Transverse colon (tissue), 4 donors: ENCODE data around the gene HECW1. TPM values are rescaled to one million over a fixed set of nuclear protein-coding genes. Genes with fewer than 3 reads are reported as not detected.

Experiments used
- DNase-seq: peaks from one replicate; pipeline ENCODE4 v3.0.0-alpha.2; 2019
- H3K27ac ChIP-seq, 4 donors: fragments of 200-600 bp; sonication (generic); 2 replicates each; pipeline ENCODE4 v1.5.1; 2016 to 2018; ENCODE audit warnings: inconsistent platforms in 4 of 4
- H3K27me3 ChIP-seq: fragments of 200-600 bp; sonication (generic); 2 replicates; pipeline ENCODE4 v1.5.1; 2017; ENCODE audit warnings: inconsistent platforms
- H3K36me3 ChIP-seq, 4 donors: fragments of 200-600 bp; sonication (generic); 2 replicates each; pipeline ENCODE4 v1.5.1; 2017 to 2019; ENCODE audit warnings: inconsistent platforms in 4 of 4
- H3K4me1 ChIP-seq, 4 donors: fragments of 200-600 bp; sonication (generic); 2 replicates each; pipeline ENCODE4 v1.5.1; 2017 to 2020; ENCODE audit warnings: inconsistent platforms in 4 of 4
- H3K4me3 ChIP-seq, 4 donors: fragments of 200-600 bp; sonication (generic); 1 replicate in 1 of 4; 2 replicates in 3 of 4; pipeline versions ENCODE4 v1.5.1 to v1.6.1; 2017 to 2019; ENCODE audit warnings: inconsistent platforms in 4 of 4
- H3K9me3 ChIP-seq, 2 donors: fragments of 200-600 bp; sonication (generic); 2 replicates each; pipeline ENCODE4 v1.5.1; 2017 to 2019; ENCODE audit warnings: inconsistent platforms in 2 of 2
- EP300 ChIP-seq: sonication (generic); formaldehyde crosslinking; IDR thresholded peaks from one replicate; pipeline ENCODE4 v1.6.1; 2017; ENCODE audit warnings: antibody characterized with exemption, low read depth
- POLR2A ChIP-seq: fragments of 450-650 bp; IDR thresholded peaks from one replicate; pipeline ENCODE4 v1.6.1; 2016; ENCODE audit warnings: antibody characterized with exemption, mild to moderate bottlenecking, moderate library complexity
- POLR2AphosphoS5 ChIP-seq, 3 donors: sonication (generic); formaldehyde crosslinking; IDR thresholded peaks; one replicate each; pipeline ENCODE4 v1.6.1; 2016; ENCODE audit warnings: antibody characterized with exemption in 3 of 3
- WGBS, 2 donors: methylation state at CpG; one replicate each; pipeline ENCODE4 v1.1.5; 2018; ENCODE audit warnings: low coverage in 1 of 2; 5-methylcytosine and 5-hydroxymethylcytosine counted together
- in situ Hi-C, 4 donors: fragments of 200-750 bp; cut with MboI; loops; one replicate each; pipeline versions ENCODE4 v1.15.0 to v1.15.1; 2017; ENCODE audit warnings: low sequenced_read_pairs in 3 of 4, low pct_ligation_motif_present in 1 of 4, low pct_unique_long_range_greater_than_20kb in 1 of 4
- intact Hi-C: fragments of 100-400 bp; cut with DNase I; formaldehyde crosslinking; loops from one replicate; pipeline ENCODE4 v1.15.1; 2023; ENCODE audit warnings: low total_unique reads
- small RNA-seq, 4 donors: library from RNA; depleted of rRNA; stranded (forward); fragments of <200 nt; gene quantifications; one replicate each; pipeline ENCODE3, GENCODE V24; 2016
- total RNA-seq, 4 donors: library from RNA; depleted of rRNA; stranded (reverse); fragments of >200 nt; gene quantifications; one replicate each; pipeline ENCODE4 v1.1.0, GENCODE V29; 2016
- TF ChIP-seq, protein P1 (sequence below), 5 experiments: fragments of 200-600 bp in 3 of 5; fragments of 450-650 bp in 2 of 5; sonication (generic) in 3 of 5; IDR thresholded peaks; 1 replicate in 2 of 5; 2 replicates in 3 of 5; pipeline ENCODE4 v1.5.1; 2016 to 2017; ENCODE audit warnings: antibody characterized with exemption in 5 of 5, inconsistent platforms in 3 of 5, mild to moderate bottlenecking in 2 of 5, moderate library complexity in 1 of 5

HECW1 gene
- total RNA-seq, 4 donors from 2014 or later = 1.1 to 1.4 TPM; not detected in 2

DNA sequence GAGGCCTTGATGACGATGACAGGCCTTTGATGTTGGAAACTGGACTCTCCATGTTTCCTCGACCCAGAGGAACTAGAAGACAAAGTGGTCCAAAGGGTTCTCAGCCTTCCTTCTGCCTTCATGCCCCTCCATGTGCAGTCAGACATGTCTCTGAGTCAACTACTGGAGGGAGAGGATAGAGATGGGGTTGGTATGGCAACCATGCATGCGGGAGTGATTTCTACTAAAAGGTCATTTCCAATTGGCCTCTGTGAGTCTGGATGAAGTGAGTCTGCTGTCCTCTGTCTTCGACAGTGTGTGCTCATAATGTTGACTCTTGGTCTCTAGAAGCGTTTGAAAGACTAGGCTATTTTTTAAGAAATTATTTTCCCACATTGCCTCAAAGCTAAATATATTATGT lies 499.7 kb downstream of the HECW1 start:
- WGBS, 2 donors = 69 to 90% methylated on average over 4 to 5 of the region's 5 CpGs
- in situ Hi-C loops = no loop called here
- peak overlapping the region in 1 of 4 donors; percentile 13 for H3K27ac ChIP-seq

DNA sequence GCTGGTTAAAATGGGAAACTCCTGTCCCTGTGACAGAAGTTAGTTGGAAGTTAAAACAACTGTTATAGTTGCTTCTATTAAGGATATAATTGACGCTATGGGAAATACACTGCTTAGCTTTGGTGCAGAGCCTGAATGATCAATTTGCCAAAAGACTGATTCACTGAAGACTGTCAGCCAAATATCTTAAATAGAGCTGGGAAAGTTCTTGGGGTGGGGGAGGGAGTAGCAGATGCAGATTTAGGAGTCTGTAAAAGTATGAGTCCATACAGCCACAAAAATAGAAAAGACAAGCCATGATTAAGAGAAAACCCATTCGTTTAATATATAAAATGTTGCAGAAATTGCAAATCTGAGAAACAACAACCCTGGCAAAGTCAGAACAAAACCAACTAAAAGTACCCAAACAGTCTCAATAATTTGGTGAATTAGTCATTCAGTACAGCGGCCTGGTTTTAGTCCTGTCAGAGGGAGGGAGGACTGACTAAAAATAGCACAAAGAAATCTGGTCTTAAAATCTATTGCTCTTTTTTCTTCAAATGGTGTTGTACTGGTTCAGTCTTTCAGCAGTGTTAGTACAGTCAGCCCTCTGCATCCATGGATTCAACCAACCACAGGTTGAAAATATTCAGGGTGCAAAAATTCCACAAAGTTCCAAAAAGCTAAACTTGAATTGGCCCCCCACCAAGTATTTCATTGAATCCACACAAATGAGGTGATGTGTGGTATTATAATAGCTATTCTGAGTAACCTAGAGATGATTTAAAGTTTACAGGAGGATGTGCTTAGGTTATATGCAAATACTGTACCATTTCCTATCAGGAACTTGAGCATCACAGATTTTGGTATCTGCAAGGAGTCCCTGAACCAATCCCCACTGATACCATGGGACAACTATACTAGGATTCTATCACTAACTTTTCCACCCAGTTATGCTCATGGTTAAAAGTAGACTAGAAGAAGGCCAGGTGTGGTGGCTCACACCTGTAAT lies 500.4 kb downstream of the HECW1 start:
- Histone ChIP-seq H3K4me3 (no peak overlapping the region), H3K36me3 (peaks cover 0 to 29% (median 0%) of the 10 kb centered on the region in 4 donors), H3K9me3 (no peaks in the 10 kb centered on the region), H3K4me1 (peaks cover 5 to 24% (median 15%) of the 10 kb centered on the region in 4 donors), H3K27ac (peak overlapping the region in 1 of 4 donors; percentile 13), H3K27me3 (no peaks in the 10 kb centered on the region)
- intact Hi-C loops = no loop called here
- WGBS, 2 donors = 56 to 71% methylated on average over 3 of the region's 3 CpGs
- no peak for DNase-seq
- in situ Hi-C loops = no loop called here
- no peak for TF ChIP-seq POLR2A
- TF ChIP-seq, protein P1, sequence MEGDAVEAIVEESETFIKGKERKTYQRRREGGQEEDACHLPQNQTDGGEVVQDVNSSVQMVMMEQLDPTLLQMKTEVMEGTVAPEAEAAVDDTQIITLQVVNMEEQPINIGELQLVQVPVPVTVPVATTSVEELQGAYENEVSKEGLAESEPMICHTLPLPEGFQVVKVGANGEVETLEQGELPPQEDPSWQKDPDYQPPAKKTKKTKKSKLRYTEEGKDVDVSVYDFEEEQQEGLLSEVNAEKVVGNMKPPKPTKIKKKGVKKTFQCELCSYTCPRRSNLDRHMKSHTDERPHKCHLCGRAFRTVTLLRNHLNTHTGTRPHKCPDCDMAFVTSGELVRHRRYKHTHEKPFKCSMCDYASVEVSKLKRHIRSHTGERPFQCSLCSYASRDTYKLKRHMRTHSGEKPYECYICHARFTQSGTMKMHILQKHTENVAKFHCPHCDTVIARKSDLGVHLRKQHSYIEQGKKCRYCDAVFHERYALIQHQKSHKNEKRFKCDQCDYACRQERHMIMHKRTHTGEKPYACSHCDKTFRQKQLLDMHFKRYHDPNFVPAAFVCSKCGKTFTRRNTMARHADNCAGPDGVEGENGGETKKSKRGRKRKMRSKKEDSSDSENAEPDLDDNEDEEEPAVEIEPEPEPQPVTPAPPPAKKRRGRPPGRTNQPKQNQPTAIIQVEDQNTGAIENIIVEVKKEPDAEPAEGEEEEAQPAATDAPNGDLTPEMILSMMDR (IDR thresholded peaks at IDR 0.05) = no peak
- no peak for TF ChIP-seq POLR2AphosphoS5 (IDR thresholded peaks at IDR 0.05)
- TF ChIP-seq EP300 = no peak

More for the DNA sequence above, 499.7 kb downstream of the HECW1 start:
- intact Hi-C loops = no loop called here
- Histone ChIP-seq H3K9me3 (no peaks in the 10 kb centered on the region), H3K36me3 (peaks cover 0 to 29% (median 0%) of the 10 kb centered on the region in 4 donors), H3K4me1 (peaks cover 5 to 24% (median 15%) of the 10 kb centered on the region in 4 donors), H3K27me3 (no peaks in the 10 kb centered on the region), H3K4me3 (no peak overlapping the region)
- no peak for TF ChIP-seq POLR2A
- TF ChIP-seq EP300 = no peak
- TF ChIP-seq POLR2AphosphoS5 (IDR thresholded peaks at IDR 0.05) = no peak
- TF ChIP-seq, protein P1 (IDR thresholded peaks at IDR 0.05) = no peak
- DNase-seq = no peak

Small RNA genes lying within 50 kb of the gene (small RNA-seq; reads per million reads assigned to genes)
- gene MIR3943 (0 to 0.14 (median 0) reads per million in 4 donors), gene RF00019 (0 reads per million in 4 donors), gene RNU6-575P (0 reads per million in 4 donors), gene RNU7-35P (0 reads per million in 4 donors)

Other genes starting within 250 kb of the HECW1 start
- 10 to 100 TPM in 2 of 4 donors, 1 to 10 TPM in 2; 7.0 to 11.6 (median 9.7) TPM for gene C7orf25, start 200.6 kb upstream of the HECW1 start, total RNA-seq
- gene PSMA2, start 180.5 kb upstream of the HECW1 start, total RNA-seq = 10 to 100 TPM in 3 of 4 donors, 1 to 10 TPM in 1; 5.8 to 61.2 (median 28.6) TPM
- 10 to 100 TPM; 22.5 to 49.4 (median 36.4) TPM for gene MRPL32, start 180.3 kb upstream of the HECW1 start, total RNA-seq